GM19023 (cell line): ENCODE results near the gene PXDN.

Experiments used
- ATAC-seq: cut with Tn5 transposase; IDR thresholded peaks from one replicate; pipeline ENCODE4 v1.9.1; 2021; ENCODE audit warnings: mild to moderate bottlenecking, moderate library complexity; ENCODE audit not compliant: unreplicated experiment

Gene PXDN

DNA sequence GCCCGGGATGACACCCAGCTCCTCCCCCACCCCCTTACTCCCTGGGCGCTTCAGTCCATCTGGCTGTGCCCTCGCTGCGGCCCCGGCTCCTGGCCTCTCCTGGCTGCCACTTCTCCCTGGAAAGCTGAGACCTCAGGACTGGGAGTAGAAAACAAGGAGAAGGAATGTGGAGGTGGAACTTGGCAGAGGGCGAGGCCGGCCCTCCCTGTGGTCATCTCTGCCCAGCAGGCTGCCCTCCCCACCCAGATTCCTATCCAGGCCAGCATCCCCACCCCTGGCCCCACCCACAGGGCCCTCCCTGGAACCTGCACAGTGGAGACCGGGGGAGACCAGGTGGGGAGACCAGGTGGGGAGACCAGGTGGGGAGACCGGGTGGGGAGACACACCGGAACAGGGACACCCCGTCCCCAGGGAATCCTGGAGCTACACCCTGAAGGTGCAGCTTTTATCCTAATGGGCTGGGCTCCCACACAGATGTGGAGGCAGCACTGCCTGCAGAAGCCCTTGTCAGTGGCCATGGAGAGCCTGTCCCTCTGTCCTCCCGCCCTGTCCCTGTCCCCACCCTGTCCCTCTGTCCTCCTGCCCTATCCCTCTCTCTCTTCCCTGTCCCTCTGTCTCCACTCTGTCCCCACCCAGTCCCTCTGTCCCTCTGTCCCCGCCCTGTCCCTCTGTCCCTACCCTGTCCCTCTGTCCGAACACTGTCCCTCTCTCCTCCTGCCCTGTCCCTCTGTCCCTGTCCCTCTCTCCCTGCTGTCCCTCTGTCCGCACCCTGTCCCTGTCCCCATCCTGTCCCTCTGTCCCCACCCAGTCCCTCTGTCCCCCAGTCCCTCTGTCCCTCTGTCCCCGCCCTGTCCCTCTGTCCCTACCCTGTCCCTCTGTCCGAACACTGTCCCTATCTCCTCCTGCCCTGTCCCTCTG is 157.1 kb downstream of the PXDN start:
- no peak for ATAC-seq

- no peak for ATAC-seq
Measured at GRCh38 chr2:1586251-1586922, 157.9 kb downstream of the PXDN start.

GRCh38 chr2:1585635-1586034 is 158.7 kb downstream of the PXDN start:
- no peak for ATAC-seq

- no peak for ATAC-seq
Measured at GRCh38 chr2:1584691-1585485, 159.4 kb downstream of the PXDN start.

GRCh38 chr2:1584051-1584531 is 160.2 kb downstream of the PXDN start:
- no peak for ATAC-seq

DNA sequence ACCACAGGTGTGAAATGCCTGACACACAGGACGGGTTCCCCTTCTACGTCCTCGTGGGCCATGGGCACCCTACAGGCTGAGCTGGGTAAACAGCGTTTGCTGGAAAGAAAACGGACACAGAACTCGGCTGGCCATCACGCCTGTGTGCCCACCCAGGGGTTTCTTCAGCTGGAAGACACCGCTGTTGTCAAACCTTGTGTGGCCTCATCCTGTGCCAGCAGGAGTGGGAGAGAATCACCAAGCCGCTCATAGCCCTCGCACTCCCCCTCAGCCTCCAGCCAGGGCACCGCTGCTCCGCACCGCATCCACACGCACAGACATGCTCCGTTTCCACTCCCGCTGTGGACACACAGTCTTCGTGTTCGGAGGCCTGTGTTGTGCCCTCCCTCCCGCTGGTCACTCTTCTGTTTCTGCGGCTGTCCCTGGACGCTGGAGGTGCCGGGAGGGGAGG is 161.4 kb downstream of the PXDN start:
- no peak for ATAC-seq

- ATAC-seq, result no peak
Measured at GRCh38 chr2:1581965-1582625, 162.2 kb downstream of the PXDN start.
